Neural cell (in vitro differentiated cells): ENCODE measurements around the gene AMFR. TPM values are rescaled to one million over a fixed set of nuclear protein-coding genes. Genes with fewer than 3 reads are reported as not detected.

Experiments
- H2AFZ ChIP-seq: fragments of 200-600, 300-800 bp; sonication (generic), shearing (Covaris generic); 2 replicates; pipeline ENCODE4 v1.6.0; 2014; ENCODE audit warnings: low read depth, mild to moderate bottlenecking, antibody characterized with exemption, low read length, moderate library complexity
- H3F3A ChIP-seq: fragments of 200-600 bp; shearing (Covaris generic); 2 replicates; pipeline ENCODE4 v1.6.1; 2016; ENCODE audit warnings: mild to moderate bottlenecking, moderate library complexity, mixed read lengths, antibody characterized with exemption, low read length; ENCODE audit not compliant: insufficient read depth, poor library complexity, severe bottlenecking
- H3K27ac ChIP-seq: fragments of 200-600, 300-800 bp; sonication (generic), shearing (Covaris generic); 2 replicates; pipeline ENCODE4 v1.5.1; 2014; ENCODE audit warnings: mild to moderate bottlenecking, low read length, moderate library complexity
- H3K27me3 ChIP-seq: fragments of 300-800, 200-600 bp; sonication (generic), shearing (Covaris generic); 2 replicates; pipeline ENCODE4 v1.6.0; 2014; ENCODE audit warnings: mild to moderate bottlenecking, low read depth, low read length, moderate library complexity; ENCODE audit not compliant: insufficient read depth
- H3K36me3 ChIP-seq: fragments of 300-800, 200-600 bp; sonication (generic), shearing (Covaris generic); 2 replicates; pipeline ENCODE4 v1.5.1; 2014; ENCODE audit warnings: mild to moderate bottlenecking, antibody characterized with exemption, low read length, moderate library complexity; ENCODE audit not compliant: insufficient read depth
- H3K4me2 ChIP-seq: fragments of 300-800, 200-600 bp; sonication (generic), shearing (Covaris generic); 2 replicates; pipeline ENCODE4 v1.6.0; 2014; ENCODE audit warnings: mild to moderate bottlenecking, low read length
- H3K4me3 ChIP-seq: fragments of 300-800, 200-600 bp; sonication (generic), shearing (Covaris generic); 2 replicates; pipeline ENCODE4 v1.5.1; 2014; ENCODE audit warnings: mild to moderate bottlenecking, low read length, moderate library complexity
- H3K79me2 ChIP-seq: fragments of 200-600 bp; shearing (Covaris generic); replicated peaks from 2 replicates; pipeline ENCODE4 v1.6.0; 2014; ENCODE audit warnings: mild to moderate bottlenecking, low read length, moderate library complexity; ENCODE audit not compliant: insufficient read depth
- H3K9ac ChIP-seq: fragments of 300-800, 200-600 bp; sonication (generic), shearing (Covaris generic); 2 replicates; pipeline ENCODE4 v1.6.1; 2016; ENCODE audit warnings: mild to moderate bottlenecking, low read length, mixed read lengths
- H3K9me2 ChIP-seq: fragments of 200-600 bp; shearing (Covaris generic); 2 replicates; pipeline ENCODE4 v1.6.1; 2016; ENCODE audit warnings: mild to moderate bottlenecking, low read length, mixed read lengths; ENCODE audit not compliant: insufficient read depth
- H3K9me3 ChIP-seq: fragments of 200-600, 300-800 bp; sonication (generic), shearing (Covaris generic); 2 replicates; pipeline ENCODE4 v1.6.1; 2016; ENCODE audit warnings: mild to moderate bottlenecking, mixed run types, low read length, moderate library complexity, mixed read lengths
- H4K20me1 ChIP-seq: fragments of 200-600 bp; shearing (Covaris generic); 2 replicates; pipeline ENCODE4 v1.6.1; 2016; ENCODE audit warnings: mild to moderate bottlenecking, mixed run types; ENCODE audit not compliant: insufficient read depth
- EP300 ChIP-seq: fragments of 450-650 bp; conservative IDR thresholded peaks from 2 replicates; pipeline ENCODE4 v1.6.1; 2014; ENCODE audit warnings: antibody characterized with exemption, mild to moderate bottlenecking, moderate library complexity; ENCODE audit not compliant: poor library complexity, severe bottlenecking
- EZH2 ChIP-seq: fragments of 200-600, 300-800 bp; shearing (Covaris generic), sonication (generic); IDR thresholded peaks from 2 replicates; pipeline ENCODE4 v1.6.1; 2014; ENCODE audit warnings: antibody characterized with exemption, low read length, borderline replicate concordance, mild to moderate bottlenecking; ENCODE audit not compliant: insufficient read depth, poor library complexity, severe bottlenecking
- MXI1 ChIP-seq: fragments of 450-650 bp; conservative IDR thresholded peaks from 2 replicates; pipeline ENCODE4 v1.6.1; 2014; ENCODE audit warnings: antibody characterized with exemption, mild to moderate bottlenecking; ENCODE audit not compliant: poor library complexity, severe bottlenecking
- POLR2AphosphoS5 ChIP-seq: IDR thresholded peaks from 2 replicates; pipeline ENCODE4 v1.6.1; 2012
- RAD21 ChIP-seq: fragments of 450-650 bp; conservative IDR thresholded peaks from 2 replicates; pipeline ENCODE4 v1.6.1; 2014; ENCODE audit warnings: antibody characterized with exemption, mild to moderate bottlenecking, moderate library complexity
- SMC3 ChIP-seq: fragments of 450-650 bp; conservative IDR thresholded peaks from 2 replicates; pipeline ENCODE4 v1.6.1; 2014; ENCODE audit warnings: antibody characterized with exemption, mild to moderate bottlenecking, moderate library complexity; ENCODE audit not compliant: poor library complexity
- TAF1 ChIP-seq: IDR thresholded peaks from 2 replicates; pipeline ENCODE4 v1.6.1; 2012; ENCODE audit warnings: low read depth
- polyA plus RNA-seq: library from polyadenylated mRNA; depleted of rRNA; stranded (reverse); fragments of >200 nt; gene quantifications from 2 replicates; pipeline ENCODE4 v1.2.3, GENCODE V29; 2014
- TF ChIP-seq, protein P1 (sequence below): IDR thresholded peaks from 2 replicates; pipeline ENCODE4 v1.6.1; 2012; ENCODE audit warnings: borderline replicate concordance
- TF ChIP-seq, protein P2 (sequence below): fragments of 450-650 bp; IDR thresholded peaks from 2 replicates; pipeline ENCODE4 v1.5.1; 2014; ENCODE audit warnings: antibody characterized with exemption, mild to moderate bottlenecking, moderate library complexity; ENCODE audit not compliant: poor library complexity, severe bottlenecking

Gene AMFR
- polyA plus RNA-seq, 1 donor from 2014 or later: 101 TPM

DNA sequence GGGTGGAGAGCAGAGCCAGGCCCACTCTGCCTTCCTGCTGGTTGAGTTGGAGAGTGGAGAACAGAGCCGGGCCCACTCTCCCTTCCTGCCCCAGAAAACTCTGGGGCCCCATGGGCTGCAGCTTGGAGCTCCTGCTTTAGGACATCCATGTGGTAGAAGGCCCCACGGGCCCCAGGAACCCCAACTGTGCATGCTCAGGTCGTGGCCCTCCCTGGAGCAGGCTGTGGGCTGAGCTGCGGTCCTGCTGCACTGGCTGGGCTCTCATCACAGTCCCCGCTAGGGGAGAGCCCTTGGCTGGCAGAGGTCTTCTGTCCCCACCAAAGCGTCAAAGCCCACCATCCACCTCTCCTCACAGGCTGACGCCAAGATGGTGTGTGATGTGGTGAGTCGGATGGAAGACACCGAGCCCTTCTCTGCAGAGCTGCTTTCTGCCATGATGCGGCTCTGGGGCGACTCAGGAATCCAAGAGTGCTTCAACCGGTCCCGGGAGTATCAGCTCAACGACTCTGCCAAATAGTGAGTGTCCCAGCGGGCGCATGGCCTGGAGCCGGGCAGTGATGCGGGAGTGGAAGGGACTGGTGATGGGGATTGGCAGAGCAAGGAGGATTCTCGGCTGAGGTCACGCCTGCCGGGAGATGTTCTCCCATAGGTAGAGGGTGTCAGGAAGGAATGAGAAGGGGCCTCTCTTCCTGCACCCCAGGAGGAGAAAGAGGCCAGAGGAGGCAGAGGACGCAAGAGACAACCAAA is 96.9 kb downstream of the AMFR start:
- no peaks in the 10 kb centered on the region for H3F3A ChIP-seq
- H3K79me2 ChIP-seq: no peaks in the 10 kb centered on the region
- no peaks in the 10 kb centered on the region for H3K27me3 ChIP-seq
- no peaks in the 10 kb centered on the region for H3K9me2 ChIP-seq
- H2AFZ ChIP-seq: no peak overlapping the region
- H3K4me2 ChIP-seq: no peak overlapping the region
- no peaks in the 10 kb centered on the region for H4K20me1 ChIP-seq
- H3K9ac ChIP-seq: no peak overlapping the region
- H3K27ac ChIP-seq: no peak overlapping the region
- peaks cover 6% of the 10 kb centered on the region for H3K36me3 ChIP-seq
- H3K9me3 ChIP-seq: no peaks in the 10 kb centered on the region
- TF ChIP-seq MXI1 (no peak), EZH2 (no peak), TAF1 (no peak), EP300 (no peak), POLR2AphosphoS5 (no peak)
- TF ChIP-seq, protein P1, sequence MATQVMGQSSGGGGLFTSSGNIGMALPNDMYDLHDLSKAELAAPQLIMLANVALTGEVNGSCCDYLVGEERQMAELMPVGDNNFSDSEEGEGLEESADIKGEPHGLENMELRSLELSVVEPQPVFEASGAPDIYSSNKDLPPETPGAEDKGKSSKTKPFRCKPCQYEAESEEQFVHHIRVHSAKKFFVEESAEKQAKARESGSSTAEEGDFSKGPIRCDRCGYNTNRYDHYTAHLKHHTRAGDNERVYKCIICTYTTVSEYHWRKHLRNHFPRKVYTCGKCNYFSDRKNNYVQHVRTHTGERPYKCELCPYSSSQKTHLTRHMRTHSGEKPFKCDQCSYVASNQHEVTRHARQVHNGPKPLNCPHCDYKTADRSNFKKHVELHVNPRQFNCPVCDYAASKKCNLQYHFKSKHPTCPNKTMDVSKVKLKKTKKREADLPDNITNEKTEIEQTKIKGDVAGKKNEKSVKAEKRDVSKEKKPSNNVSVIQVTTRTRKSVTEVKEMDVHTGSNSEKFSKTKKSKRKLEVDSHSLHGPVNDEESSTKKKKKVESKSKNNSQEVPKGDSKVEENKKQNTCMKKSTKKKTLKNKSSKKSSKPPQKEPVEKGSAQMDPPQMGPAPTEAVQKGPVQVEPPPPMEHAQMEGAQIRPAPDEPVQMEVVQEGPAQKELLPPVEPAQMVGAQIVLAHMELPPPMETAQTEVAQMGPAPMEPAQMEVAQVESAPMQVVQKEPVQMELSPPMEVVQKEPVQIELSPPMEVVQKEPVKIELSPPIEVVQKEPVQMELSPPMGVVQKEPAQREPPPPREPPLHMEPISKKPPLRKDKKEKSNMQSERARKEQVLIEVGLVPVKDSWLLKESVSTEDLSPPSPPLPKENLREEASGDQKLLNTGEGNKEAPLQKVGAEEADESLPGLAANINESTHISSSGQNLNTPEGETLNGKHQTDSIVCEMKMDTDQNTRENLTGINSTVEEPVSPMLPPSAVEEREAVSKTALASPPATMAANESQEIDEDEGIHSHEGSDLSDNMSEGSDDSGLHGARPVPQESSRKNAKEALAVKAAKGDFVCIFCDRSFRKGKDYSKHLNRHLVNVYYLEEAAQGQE: no peak
- H3K4me3 ChIP-seq: no peak overlapping the region

DNA sequence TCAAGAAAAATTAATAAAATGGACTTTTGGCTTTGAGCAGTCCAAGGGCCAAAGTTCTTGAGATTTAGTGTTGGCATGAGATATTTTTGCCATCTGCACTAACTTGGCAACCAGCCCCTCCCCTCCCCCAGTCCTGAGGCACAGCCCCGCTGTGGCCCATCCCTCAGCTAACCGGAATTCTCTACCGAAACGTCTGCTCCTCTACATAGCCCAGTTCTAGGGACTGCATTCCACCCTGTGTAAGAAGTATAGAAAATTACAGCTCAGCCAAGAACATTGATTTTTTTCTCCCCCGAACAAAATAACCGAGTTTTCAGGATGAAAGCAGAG is 97.5 kb downstream of the AMFR start:
- peaks cover 8% of the 10 kb centered on the region for H3K36me3 ChIP-seq
- no peaks in the 10 kb centered on the region for H3K9me3 ChIP-seq
- H3K4me2 ChIP-seq: no peak overlapping the region
- H3K27ac ChIP-seq: no peak overlapping the region
- no peaks in the 10 kb centered on the region for H3F3A ChIP-seq
- H3K9me2 ChIP-seq: no peaks in the 10 kb centered on the region
- no peak for TF ChIP-seq SMC3
- no peak for TF ChIP-seq TAF1
- TF ChIP-seq, protein P1: no peak
- no peak for TF ChIP-seq POLR2AphosphoS5
- no peak for TF ChIP-seq RAD21
- TF ChIP-seq, protein P2, sequence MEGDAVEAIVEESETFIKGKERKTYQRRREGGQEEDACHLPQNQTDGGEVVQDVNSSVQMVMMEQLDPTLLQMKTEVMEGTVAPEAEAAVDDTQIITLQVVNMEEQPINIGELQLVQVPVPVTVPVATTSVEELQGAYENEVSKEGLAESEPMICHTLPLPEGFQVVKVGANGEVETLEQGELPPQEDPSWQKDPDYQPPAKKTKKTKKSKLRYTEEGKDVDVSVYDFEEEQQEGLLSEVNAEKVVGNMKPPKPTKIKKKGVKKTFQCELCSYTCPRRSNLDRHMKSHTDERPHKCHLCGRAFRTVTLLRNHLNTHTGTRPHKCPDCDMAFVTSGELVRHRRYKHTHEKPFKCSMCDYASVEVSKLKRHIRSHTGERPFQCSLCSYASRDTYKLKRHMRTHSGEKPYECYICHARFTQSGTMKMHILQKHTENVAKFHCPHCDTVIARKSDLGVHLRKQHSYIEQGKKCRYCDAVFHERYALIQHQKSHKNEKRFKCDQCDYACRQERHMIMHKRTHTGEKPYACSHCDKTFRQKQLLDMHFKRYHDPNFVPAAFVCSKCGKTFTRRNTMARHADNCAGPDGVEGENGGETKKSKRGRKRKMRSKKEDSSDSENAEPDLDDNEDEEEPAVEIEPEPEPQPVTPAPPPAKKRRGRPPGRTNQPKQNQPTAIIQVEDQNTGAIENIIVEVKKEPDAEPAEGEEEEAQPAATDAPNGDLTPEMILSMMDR: no peak
- no peak for TF ChIP-seq MXI1
- TF ChIP-seq EP300: no peak
- TF ChIP-seq EZH2: no peak
- no peaks in the 10 kb centered on the region for H4K20me1 ChIP-seq
- H3K79me2 ChIP-seq: no peaks in the 10 kb centered on the region
- no peaks in the 10 kb centered on the region for H3K27me3 ChIP-seq
- no peak overlapping the region for H3K9ac ChIP-seq
- H2AFZ ChIP-seq: no peak overlapping the region
- H3K4me3 ChIP-seq: no peak overlapping the region
